ENCODE data around the gene BLNK. TPM values are rescaled to one million over a fixed set of nuclear protein-coding genes. Genes with fewer than 3 reads are reported as not detected.

BLNK gene
- total RNA-seq, 8 experiments from 2014 or later, result 0.13 to 12.1 (median 1.00) TPM; not detected in 1

DNA sequence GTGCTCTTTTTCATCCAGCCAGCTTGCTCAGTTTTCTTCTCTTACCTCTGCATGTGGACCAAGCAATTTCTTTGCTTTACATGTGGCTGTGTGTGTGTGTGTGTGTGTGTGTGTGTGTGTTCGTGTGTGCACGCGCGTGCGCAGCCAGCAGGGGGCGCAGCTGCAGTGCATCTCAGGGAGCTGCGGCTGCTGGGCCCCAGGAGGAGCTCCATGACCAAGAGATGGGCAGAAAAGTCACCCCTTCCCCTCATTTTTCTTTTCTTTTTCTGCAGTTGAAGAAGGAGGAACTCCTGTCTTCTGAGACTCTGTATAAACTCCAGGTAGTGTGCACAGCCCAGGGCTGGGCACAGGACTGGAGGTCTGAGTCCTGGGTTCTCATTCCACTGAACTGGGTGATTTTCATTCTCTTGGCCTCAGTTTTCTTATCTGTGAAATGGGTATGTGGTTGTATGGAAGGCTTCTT, 41.8 kb downstream of the BLNK start:
- 0 to 3% (median 0%) methylated on average over 1 to 7 of the region's 7 CpGs; no CpG with 5 or more reads in 6 of the 10 experiments for WGBS, 10 experiments
- Histone ChIP-seq H3K4me3 (no peak overlapping the region), H3K27ac (no peak overlapping the region), H3K4me1 (replicated peaks in 1 of 2) (no peaks in the 10 kb centered on the region)
- ATAC-seq (replicated peaks in 6 of 8), result peak in 6 of 8 experiments; percentile 28 to 83 (median 54)
- in situ Hi-C loops (cut with MboI; ENCODE audit: low pct_unique_long_range_greater_than_20kb in 2 of 9, low sequenced_read_pairs in 9 of 9, unreplicated experiment in 9 of 9), result loop anchor here in 1 of 9 experiments (10.0 kb wide), 1 partner anchor 65 kb away; no protein-coding TSS in a partner anchor

- in situ Hi-C loops (cut with MboI; ENCODE audit: low pct_unique_long_range_greater_than_20kb in 2 of 9, low sequenced_read_pairs in 9 of 9, unreplicated experiment in 9 of 9), result no loop called here
- peak in 3 of 8 experiments; percentile 70 to 80 (median 80) for ATAC-seq (replicated peaks in 6 of 8)
- Histone ChIP-seq H3K4me3 (no peak overlapping the region), H3K27ac (no peak overlapping the region), H3K4me1 (replicated peaks in 1 of 2) (no peaks in the 10 kb centered on the region)
- 20 to 100% (median 88%) methylated on average over 1 to 8 of the region's 9 CpGs for WGBS, 10 experiments
Measured at GRCh38 chr10:96228408-96228994, 42.9 kb downstream of the BLNK start.

- WGBS, 10 experiments, result 70 to 100% (median 89%) methylated on average over 1 to 9 of the region's 19 CpGs; no CpG with 5 or more reads in 5 of the 10 experiments
- in situ Hi-C loops (cut with MboI; ENCODE audit: low pct_unique_long_range_greater_than_20kb in 2 of 9, low sequenced_read_pairs in 9 of 9, unreplicated experiment in 9 of 9), result no loop called here
- no peak overlapping the region for H3K27ac ChIP-seq
- no peaks in the 10 kb centered on the region for H3K4me1 ChIP-seq (replicated peaks in 1 of 2)
- no peak for ATAC-seq (replicated peaks in 6 of 8)
- no peak overlapping the region for H3K4me3 ChIP-seq
Measured at GRCh38 chr10:96227206-96227605, 44.2 kb downstream of the BLNK start.

GRCh38 chr10:96225119-96225518, 46.2 kb downstream of the BLNK start:
- WGBS, 10 experiments, result 50 to 100% (median 89%) methylated on average over 1 to 6 of the region's 6 CpGs; no CpG with 5 or more reads in 3 of the 10 experiments
- ATAC-seq (replicated peaks in 6 of 8), result no peak
- in situ Hi-C loops (cut with MboI; ENCODE audit: low pct_unique_long_range_greater_than_20kb in 2 of 9, low sequenced_read_pairs in 9 of 9, unreplicated experiment in 9 of 9), result no loop called here
- Histone ChIP-seq H3K4me1 (replicated peaks in 1 of 2) (no peaks in the 10 kb centered on the region), H3K27ac (no peak overlapping the region), H3K4me3 (no peak overlapping the region)

- no peak overlapping the region for H3K27ac ChIP-seq
- H3K4me3 ChIP-seq, result no peak overlapping the region
- no peaks in the 10 kb centered on the region for H3K4me1 ChIP-seq (replicated peaks in 1 of 2)
- in situ Hi-C loops (cut with MboI; ENCODE audit: low pct_unique_long_range_greater_than_20kb in 2 of 9, low sequenced_read_pairs in 9 of 9, unreplicated experiment in 9 of 9), result loop anchor here in 1 of 9 experiments (25.0 kb wide), 1 partner anchor 186 kb away; the partner anchor contains the start of gene CCNJ
- WGBS, 10 experiments, result 58 to 95% (median 83%) methylated on average over 6 to 10 of the region's 10 CpGs; no CpG with 5 or more reads in 2 of the 10 experiments
- ATAC-seq (replicated peaks in 6 of 8), result no peak
Measured at GRCh38 chr10:96222908-96223307, 48.5 kb downstream of the BLNK start.

GRCh38 chr10:96222441-96222840, 48.9 kb downstream of the BLNK start:
- WGBS, 10 experiments, result 15 to 58% (median 37%) methylated on average over 1 to 3 of the region's 3 CpGs; no CpG with 5 or more reads in 4 of the 10 experiments
- no peak for ATAC-seq (replicated peaks in 6 of 8)
- in situ Hi-C loops (cut with MboI; ENCODE audit: low pct_unique_long_range_greater_than_20kb in 2 of 9, low sequenced_read_pairs in 9 of 9, unreplicated experiment in 9 of 9), result loop anchor here in 1 of 9 experiments (25.0 kb wide), 1 partner anchor 185 kb away; the partner anchor contains the start of gene CCNJ
- Histone ChIP-seq H3K27ac (no peak overlapping the region), H3K4me1 (replicated peaks in 1 of 2) (no peaks in the 10 kb centered on the region), H3K4me3 (no peak overlapping the region)

DNA sequence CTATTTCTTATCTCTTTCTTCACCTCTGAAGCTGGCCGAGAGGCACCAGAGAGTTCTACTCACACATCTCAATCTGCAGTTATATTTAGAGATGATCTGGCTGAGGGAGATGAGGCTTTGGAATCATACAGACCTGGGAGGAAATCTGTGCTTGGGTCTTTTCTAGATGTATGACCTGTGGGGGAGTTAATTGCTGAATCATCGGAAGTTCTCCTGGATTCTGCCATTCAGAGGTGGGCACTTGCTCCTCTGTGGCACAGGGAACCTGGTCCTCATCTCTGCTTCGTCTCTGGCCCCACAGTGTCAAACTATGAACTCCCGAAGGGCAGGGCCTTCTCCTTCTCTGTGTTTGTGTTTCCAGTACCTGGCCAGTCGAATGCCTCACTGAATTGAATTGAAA, 52.5 kb downstream of the BLNK start:
- no peak for ATAC-seq (replicated peaks in 6 of 8)
- 0 to 100% (median 48%) methylated on average over 1 to 4 of the region's 5 CpGs; no CpG with 5 or more reads in 2 of the 10 experiments for WGBS, 10 experiments
- Histone ChIP-seq H3K27ac (no peak overlapping the region), H3K4me1 (replicated peaks in 1 of 2) (no peaks in the 10 kb centered on the region), H3K4me3 (no peak overlapping the region)
- in situ Hi-C loops (cut with MboI; ENCODE audit: low pct_unique_long_range_greater_than_20kb in 2 of 9, low sequenced_read_pairs in 9 of 9, unreplicated experiment in 9 of 9), result loop anchor here in 1 of 9 experiments (25.0 kb wide), 1 partner anchor 182 kb away; the partner anchor contains the start of gene CCNJ

DNA sequence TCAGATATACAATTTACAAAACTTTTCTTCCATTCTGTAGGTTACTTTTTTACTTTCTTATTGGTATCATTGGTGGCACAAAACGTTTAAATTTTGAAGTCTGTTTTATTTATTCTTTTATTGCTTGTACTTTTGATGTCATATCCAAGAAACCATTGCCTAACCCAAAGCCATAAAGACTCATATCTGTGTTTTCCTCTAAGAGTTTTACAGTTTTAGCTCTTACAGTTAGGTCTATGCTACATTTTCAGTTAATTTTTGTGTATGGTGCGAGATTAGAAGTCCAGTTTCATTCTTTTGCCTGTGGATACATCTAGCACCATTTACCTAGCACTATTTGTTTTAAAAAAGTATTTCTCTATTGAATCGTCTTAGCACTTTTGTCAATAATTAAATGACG, 53.7 kb downstream of the BLNK start:
- Histone ChIP-seq H3K4me3 (no peak overlapping the region), H3K27ac (no peak overlapping the region), H3K4me1 (replicated peaks in 1 of 2) (no peaks in the 10 kb centered on the region)
- in situ Hi-C loops (cut with MboI; ENCODE audit: low pct_unique_long_range_greater_than_20kb in 2 of 9, low sequenced_read_pairs in 9 of 9, unreplicated experiment in 9 of 9), result loop anchor here in 1 of 9 experiments (25.0 kb wide), 1 partner anchor 180 kb away; the partner anchor contains the start of gene CCNJ
- no peak for ATAC-seq (replicated peaks in 6 of 8)
- 17 to 90% (median 68%) methylated on average over 1 to 4 of the region's 4 CpGs for whole genome bisulfite sequencing, 10 experiments

- no peak overlapping the region for H3K27ac ChIP-seq
- WGBS, 10 experiments, result 22 to 100% (median 76%) methylated on average over 2 to 5 of the region's 5 CpGs
- ATAC-seq (replicated peaks in 6 of 8), result peak in 2 of 8 experiments; percentile 16 to 60
- in situ Hi-C loops (cut with MboI; ENCODE audit: low pct_unique_long_range_greater_than_20kb in 2 of 9, low sequenced_read_pairs in 9 of 9, unreplicated experiment in 9 of 9), result loop anchor here in 1 of 9 experiments (25.0 kb wide), 1 partner anchor 179 kb away; the partner anchor contains the start of gene CCNJ
- H3K4me1 ChIP-seq (replicated peaks in 1 of 2), result no peaks in the 10 kb centered on the region
- H3K4me3 ChIP-seq, result no peak overlapping the region
Measured at GRCh38 chr10:96216775-96217174, 54.6 kb downstream of the BLNK start.

- H3K4me1 ChIP-seq (replicated peaks in 1 of 2), result no peaks in the 10 kb centered on the region
- in situ Hi-C loops (cut with MboI; ENCODE audit: low pct_unique_long_range_greater_than_20kb in 2 of 9, low sequenced_read_pairs in 9 of 9, unreplicated experiment in 9 of 9), result loop anchor here in 1 of 9 experiments (25.0 kb wide), 1 partner anchor 176 kb away; the partner anchor contains the start of gene CCNJ
Measured at GRCh38 chr10:96212911-96213310, 58.5 kb downstream of the BLNK start.

GRCh38 chr10:96211764-96212163, 59.6 kb downstream of the BLNK start:
- no peak overlapping the region for H3K4me3 ChIP-seq
- no peak for ATAC-seq (replicated peaks in 6 of 8)
- H3K27ac ChIP-seq, result no peak overlapping the region
- no peaks in the 10 kb centered on the region for H3K4me1 ChIP-seq (replicated peaks in 1 of 2)
- in situ Hi-C loops (cut with MboI; ENCODE audit: low pct_unique_long_range_greater_than_20kb in 2 of 9, low sequenced_read_pairs in 9 of 9, unreplicated experiment in 9 of 9), result loop anchor here in 1 of 9 experiments (25.0 kb wide), 1 partner anchor 174 kb away; the partner anchor contains the start of gene CCNJ

More at GRCh38 chr10:96212911-96213310, 58.5 kb downstream of the BLNK start:
- Histone ChIP-seq H3K4me3 (no peak overlapping the region), H3K27ac (no peak overlapping the region)
- no peak for ATAC-seq (replicated peaks in 6 of 8)
- 20 to 100% (median 90%) methylated on average over 1 of the region's 1 CpG; no CpG with 5 or more reads in 7 of the 10 experiments for WGBS, 10 experiments

DNA sequence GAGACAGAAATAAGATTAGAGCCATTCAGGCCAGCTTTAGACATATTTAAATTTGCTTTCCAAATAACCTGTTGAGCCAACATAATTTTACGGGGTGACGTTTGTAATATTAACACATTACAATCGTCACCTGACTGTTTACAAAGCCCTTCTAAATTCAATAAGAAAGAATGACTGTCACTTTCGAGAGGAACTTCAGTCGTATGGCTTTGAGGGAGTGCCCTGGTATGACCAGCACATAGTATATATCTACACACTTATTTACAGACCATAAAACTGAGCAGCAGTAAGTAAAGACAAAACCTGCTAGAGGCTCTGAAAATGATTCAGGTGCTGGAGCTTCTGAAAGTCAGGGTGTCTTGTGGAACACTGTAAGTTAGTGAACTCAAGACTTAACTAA, 62.4 kb downstream of the BLNK start:
- H3K4me1 ChIP-seq (replicated peaks in 1 of 2), result no peaks in the 10 kb centered on the region
- 31 to 100% (median 82%) methylated on average over 1 to 5 of the region's 5 CpGs; no CpG with 5 or more reads in 2 of the 10 experiments for WGBS, 10 experiments
- H3K27ac ChIP-seq, result no peak overlapping the region
- no peak overlapping the region for H3K4me3 ChIP-seq
- ATAC-seq (replicated peaks in 6 of 8), result no peak
- in situ Hi-C loops (cut with MboI; ENCODE audit: low pct_unique_long_range_greater_than_20kb in 2 of 9, low sequenced_read_pairs in 9 of 9, unreplicated experiment in 9 of 9), result loop anchor here in 1 of 9 experiments (25.0 kb wide), 1 partner anchor 172 kb away; the partner anchor contains the start of gene CCNJ

GRCh38 chr10:96208271-96208670, 63.1 kb downstream of the BLNK start:
- no peak overlapping the region for H3K4me3 ChIP-seq
- ATAC-seq (replicated peaks in 6 of 8), result no peak

More at GRCh38 chr10:96208271-96208670, 63.1 kb downstream of the BLNK start:
- Histone ChIP-seq H3K4me1 (replicated peaks in 1 of 2) (no peaks in the 10 kb centered on the region), H3K27ac (no peak overlapping the region)
- WGBS, 10 experiments, result 0 to 71% (median 55%) methylated on average over 1 to 2 of the region's 2 CpGs; no CpG with 5 or more reads in 2 of the 10 experiments
- in situ Hi-C loops (cut with MboI; ENCODE audit: low pct_unique_long_range_greater_than_20kb in 2 of 9, low sequenced_read_pairs in 9 of 9, unreplicated experiment in 9 of 9), result loop anchor here in 1 of 9 experiments (25.0 kb wide), 1 partner anchor 171 kb away; the partner anchor contains the start of gene CCNJ

Data from motor neuron (in vitro differentiated cells).